H9 (cell line): ENCODE data around the gene RSAD1. TPM values are rescaled to one million over a fixed set of nuclear protein-coding genes. Genes with fewer than 3 reads are reported as not detected.

Experiments
- DNase-seq: peaks from one replicate; pipeline ENCODE4 v3.0.0-alpha.2; 2017
- H2AFZ ChIP-seq: one replicate; pipeline ENCODE4 v1.6.1; 2013; ENCODE audit warnings: mild to moderate bottlenecking, low read length, control low read depth, moderate library complexity
- H2AK5ac ChIP-seq: 2 replicates; pipeline ENCODE4 v1.6.1; 2013; ENCODE audit warnings: low read length, control low read depth, mixed read lengths; ENCODE audit not compliant: insufficient read length
- H2BK120ac ChIP-seq: one replicate; pipeline ENCODE4 v1.6.1; 2013; ENCODE audit warnings: low read depth, mild to moderate bottlenecking, low read length, control low read depth, inconsistent platforms; ENCODE audit not compliant: poor library complexity, severe bottlenecking
- H2BK12ac ChIP-seq: 2 replicates; pipeline ENCODE4 v1.6.1; 2013; ENCODE audit warnings: low read length, control low read depth, mixed read lengths, low read depth; ENCODE audit not compliant: insufficient read length
- H2BK15ac ChIP-seq: 2 replicates; pipeline ENCODE4 v1.6.1; 2013; ENCODE audit warnings: low read depth, low read length, control low read depth
- H2BK20ac ChIP-seq: one replicate; pipeline ENCODE4 v1.6.1; 2013; ENCODE audit warnings: low read depth, mild to moderate bottlenecking, low read length, control low read depth, inconsistent platforms; ENCODE audit not compliant: poor library complexity, severe bottlenecking
- H2BK5ac ChIP-seq: 2 replicates; pipeline ENCODE4 v1.6.1; 2013; ENCODE audit warnings: low read length, control low read depth, mixed read lengths; ENCODE audit not compliant: insufficient read length
- H3K14ac ChIP-seq: 2 replicates; pipeline ENCODE4 v1.6.1; 2013; ENCODE audit warnings: low read length, control low read depth; ENCODE audit not compliant: insufficient read depth
- H3K18ac ChIP-seq: 2 replicates; pipeline ENCODE4 v1.6.1; 2013; ENCODE audit warnings: low read depth, mild to moderate bottlenecking, mixed read lengths, low read length, control low read depth; ENCODE audit not compliant: insufficient read length
- H3K23ac ChIP-seq: 2 replicates; pipeline ENCODE4 v1.6.1; 2013; ENCODE audit warnings: low read length, control low read depth, mixed read lengths, low read depth; ENCODE audit not compliant: insufficient read length
- H3K23me2 ChIP-seq: 2 replicates; pipeline ENCODE4 v1.6.1; 2013; ENCODE audit warnings: low read depth, mild to moderate bottlenecking, mixed read lengths, low read length, control low read depth; ENCODE audit not compliant: insufficient read length, poor library complexity, severe bottlenecking
- H3K27ac ChIP-seq: 2 replicates; pipeline ENCODE4 v1.5.1; 2013; ENCODE audit warnings: low read length, control low read depth, mixed read lengths, low read depth; ENCODE audit not compliant: insufficient read length
- H3K27me3 ChIP-seq: 2 replicates; pipeline ENCODE4 v1.6.1; 2013; ENCODE audit warnings: low read length, control low read depth, inconsistent platforms; ENCODE audit not compliant: insufficient read depth
- H3K4ac ChIP-seq: 2 replicates; pipeline ENCODE4 v1.6.1; 2013; ENCODE audit warnings: low read depth, mild to moderate bottlenecking, control low read depth, inconsistent platforms, low read length, moderate library complexity
- H3K4me1 ChIP-seq: 2 replicates; pipeline ENCODE4 v1.6.1; 2013; ENCODE audit warnings: low read length, control low read depth, inconsistent platforms; ENCODE audit not compliant: insufficient read depth
- H3K4me2 ChIP-seq: 2 replicates; pipeline ENCODE4 v1.6.1; 2013; ENCODE audit warnings: low read length, control low read depth, mixed read lengths; ENCODE audit not compliant: insufficient read length, insufficient read depth
- H3K56ac ChIP-seq: 2 replicates; pipeline ENCODE4 v1.6.1; 2013; ENCODE audit warnings: low read depth, mild to moderate bottlenecking, mixed read lengths, low read length, control low read depth; ENCODE audit not compliant: insufficient read length
- H3K79me1 ChIP-seq: 2 replicates; pipeline ENCODE4 v1.6.1; 2013; ENCODE audit warnings: low read depth, mild to moderate bottlenecking, moderate library complexity, low read length, control low read depth, inconsistent platforms; ENCODE audit not compliant: insufficient read depth, poor library complexity, severe bottlenecking
- H3K79me2 ChIP-seq: 2 replicates; pipeline ENCODE4 v1.6.1; 2013; ENCODE audit warnings: low read length, control low read depth, inconsistent platforms; ENCODE audit not compliant: insufficient read depth
- H3K9ac ChIP-seq: 2 replicates; pipeline ENCODE4 v1.6.1; 2013; ENCODE audit warnings: low read length, control low read depth, mixed read lengths; ENCODE audit not compliant: insufficient read length; ENCODE audit errors: extremely low read depth
- H3K9me3 ChIP-seq: one replicate; pipeline ENCODE4 v1.6.1; 2013; ENCODE audit warnings: low read depth, low read length, inconsistent platforms; ENCODE audit not compliant: control insufficient read depth
- H3T11ph ChIP-seq: one replicate; pipeline ENCODE4 v1.6.1; 2013; ENCODE audit warnings: mild to moderate bottlenecking, low read length, control low read depth, inconsistent platforms
- H4K20me1 ChIP-seq: one replicate; pipeline ENCODE4 v1.6.1; 2013; ENCODE audit not compliant: control insufficient read depth, insufficient read length, insufficient read depth
- H4K5ac ChIP-seq: 2 replicates; pipeline ENCODE4 v1.6.1; 2013; ENCODE audit warnings: low read depth, mild to moderate bottlenecking, mixed read lengths, low read length, control low read depth; ENCODE audit not compliant: insufficient read length
- H4K8ac ChIP-seq: replicated peaks from 2 replicates; pipeline ENCODE4 v1.6.1; 2013; ENCODE audit warnings: low read length, control low read depth, mixed read lengths, low read depth; ENCODE audit not compliant: insufficient read length
- H4K91ac ChIP-seq: 2 replicates; pipeline ENCODE4 v1.6.1; 2013; ENCODE audit warnings: low read depth, mild to moderate bottlenecking, moderate library complexity, mixed read lengths, low read length, control low read depth; ENCODE audit not compliant: insufficient read length
- H3K27ac Mint-ChIP-seq, 3 experiments: 2 replicates in 2 of 3; 3 replicates in 1 of 3; pipeline ENCODE4 v1.8.0; 2020 to 2021; ENCODE audit warnings: mixed read lengths in 3 of 3, mild to moderate bottlenecking in 1 of 3, moderate library complexity in 1 of 3
- H3K27me3 Mint-ChIP-seq: 2 replicates; pipeline ENCODE4 v1.8.0; 2021; ENCODE audit warnings: low read depth, mild to moderate bottlenecking, moderate library complexity, mixed read lengths
- H3K36me3 Mint-ChIP-seq, 3 experiments: 2 replicates in 2 of 3; 3 replicates in 1 of 3; pipeline ENCODE4 v1.8.0; 2020 to 2021; ENCODE audit warnings: low read depth in 3 of 3, mixed read lengths in 3 of 3; ENCODE audit not compliant: insufficient read depth in 1 of 3
- H3K4me1 Mint-ChIP-seq, 2 experiments: 2 replicates each; pipeline ENCODE4 v1.8.0; 2020; ENCODE audit warnings: mixed read lengths in 2 of 2
- H3K4me3 Mint-ChIP-seq, 2 experiments: 2 replicates in 1 of 2; 3 replicates in 1 of 2; pipeline ENCODE4 v1.8.0; 2020 to 2021; ENCODE audit warnings: mild to moderate bottlenecking in 2 of 2, mixed read lengths in 2 of 2, moderate library complexity in 1 of 2
- H3K9me3 Mint-ChIP-seq, 2 experiments: 2 replicates in 1 of 2; 3 replicates in 1 of 2; pipeline ENCODE4 v1.8.0; 2020; ENCODE audit warnings: mild to moderate bottlenecking in 2 of 2, mixed read lengths in 2 of 2, moderate library complexity in 1 of 2
- WGBS: extraction: QIAGEN DNeasy Blood & Tissue Kit; methylation state at CpG from one replicate; pipeline ENCODE4 v1.1.7; 2013; ENCODE audit warnings: missing lambda C conversion rate, low lambda C conversion rate, mixed read lengths; ENCODE audit not compliant: insufficient read length; ENCODE audit errors: extremely low coverage; 5-methylcytosine and 5-hydroxymethylcytosine counted together
- total RNA-seq: library from RNA; stranded (reverse); gene quantifications from 2 replicates; pipeline ENCODE4 v1.2.1, GENCODE V29; 2021
- TF ChIP-seq, protein P1 (sequence below): fragments of 200-600 bp; sonication (generic); conservative IDR thresholded peaks from 3 replicates; pipeline ENCODE4 v1.8.0; 2021; ENCODE audit warnings: antibody characterized with exemption, mild to moderate bottlenecking

The RSAD1 gene
- total RNA-seq, 1 experiment from 2014 or later = 27.9 TPM

DNA sequence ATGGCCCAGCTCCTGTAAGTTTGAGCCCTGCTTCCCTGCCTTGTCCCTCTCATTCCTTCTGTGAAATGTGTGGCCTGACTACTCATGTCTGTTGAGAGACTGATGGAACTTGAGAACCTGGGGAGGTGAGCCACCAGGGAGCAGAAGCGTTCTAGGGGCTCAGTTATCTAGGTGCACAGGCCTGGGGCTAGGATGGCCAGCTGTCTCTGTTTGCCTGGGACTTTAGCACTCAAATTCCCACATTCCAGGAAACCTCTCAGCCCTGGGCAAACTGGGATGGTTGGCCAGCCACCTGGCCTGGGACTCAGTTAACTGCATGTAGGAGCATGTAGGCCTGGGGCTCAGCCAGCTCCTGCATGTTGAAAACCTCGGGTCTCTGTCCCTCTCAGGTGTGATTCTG is 44.5 kb downstream of the RSAD1 start:
- Histone ChIP-seq H3K23ac (no peak overlapping the region), H3K27ac (no peak overlapping the region), H3T11ph (no peak overlapping the region), H2BK12ac (no peak overlapping the region), H3K4me1 (no peaks in the 10 kb centered on the region), H2BK120ac (no peak overlapping the region), H2AFZ (no peak overlapping the region), H3K27me3 (no peaks in the 10 kb centered on the region), H3K4ac (no peak overlapping the region), H2BK5ac (no peak overlapping the region), H3K79me2 (no peaks in the 10 kb centered on the region), H3K9me3 (no peaks in the 10 kb centered on the region), H3K23me2 (no peaks in the 10 kb centered on the region), H4K91ac (no peak overlapping the region), H4K5ac (no peak overlapping the region), H3K14ac (no peak overlapping the region), H3K56ac (no peak overlapping the region), H3K4me2 (no peak overlapping the region), H4K20me1 (no peaks in the 10 kb centered on the region), H2BK15ac (no peak overlapping the region), H3K79me1 (no peaks in the 10 kb centered on the region), H4K8ac (no peak overlapping the region), H3K9ac (no peak overlapping the region), H3K18ac (no peak overlapping the region), H2BK20ac (no peak overlapping the region), H2AK5ac (no peak overlapping the region)
- Mint-ChIP-seq H3K9me3 (no peaks in the 10 kb centered on the region), H3K36me3 (no peaks in the 10 kb centered on the region), H3K27ac (no peak overlapping the region), H3K27me3 (peaks cover 2% of the 10 kb centered on the region; the same call in 1 of the 2 replicates), H3K4me1 (peaks cover 8% of the 10 kb centered on the region in 2 experiments; a peak in 3 of 4 replicates), H3K4me3 (no peak overlapping the region)
- no CpG with 5 or more reads among the region's 2 CpGs for WGBS
- TF ChIP-seq, protein P1, sequence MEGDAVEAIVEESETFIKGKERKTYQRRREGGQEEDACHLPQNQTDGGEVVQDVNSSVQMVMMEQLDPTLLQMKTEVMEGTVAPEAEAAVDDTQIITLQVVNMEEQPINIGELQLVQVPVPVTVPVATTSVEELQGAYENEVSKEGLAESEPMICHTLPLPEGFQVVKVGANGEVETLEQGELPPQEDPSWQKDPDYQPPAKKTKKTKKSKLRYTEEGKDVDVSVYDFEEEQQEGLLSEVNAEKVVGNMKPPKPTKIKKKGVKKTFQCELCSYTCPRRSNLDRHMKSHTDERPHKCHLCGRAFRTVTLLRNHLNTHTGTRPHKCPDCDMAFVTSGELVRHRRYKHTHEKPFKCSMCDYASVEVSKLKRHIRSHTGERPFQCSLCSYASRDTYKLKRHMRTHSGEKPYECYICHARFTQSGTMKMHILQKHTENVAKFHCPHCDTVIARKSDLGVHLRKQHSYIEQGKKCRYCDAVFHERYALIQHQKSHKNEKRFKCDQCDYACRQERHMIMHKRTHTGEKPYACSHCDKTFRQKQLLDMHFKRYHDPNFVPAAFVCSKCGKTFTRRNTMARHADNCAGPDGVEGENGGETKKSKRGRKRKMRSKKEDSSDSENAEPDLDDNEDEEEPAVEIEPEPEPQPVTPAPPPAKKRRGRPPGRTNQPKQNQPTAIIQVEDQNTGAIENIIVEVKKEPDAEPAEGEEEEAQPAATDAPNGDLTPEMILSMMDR = no peak
- DNase-seq = no peak
